ENCODE results near the gene BAAT.

GRCh38 chr9:101326501-101326900, 58.3 kb downstream of the BAAT start:
- TF ChIP-seq, protein P1, sequence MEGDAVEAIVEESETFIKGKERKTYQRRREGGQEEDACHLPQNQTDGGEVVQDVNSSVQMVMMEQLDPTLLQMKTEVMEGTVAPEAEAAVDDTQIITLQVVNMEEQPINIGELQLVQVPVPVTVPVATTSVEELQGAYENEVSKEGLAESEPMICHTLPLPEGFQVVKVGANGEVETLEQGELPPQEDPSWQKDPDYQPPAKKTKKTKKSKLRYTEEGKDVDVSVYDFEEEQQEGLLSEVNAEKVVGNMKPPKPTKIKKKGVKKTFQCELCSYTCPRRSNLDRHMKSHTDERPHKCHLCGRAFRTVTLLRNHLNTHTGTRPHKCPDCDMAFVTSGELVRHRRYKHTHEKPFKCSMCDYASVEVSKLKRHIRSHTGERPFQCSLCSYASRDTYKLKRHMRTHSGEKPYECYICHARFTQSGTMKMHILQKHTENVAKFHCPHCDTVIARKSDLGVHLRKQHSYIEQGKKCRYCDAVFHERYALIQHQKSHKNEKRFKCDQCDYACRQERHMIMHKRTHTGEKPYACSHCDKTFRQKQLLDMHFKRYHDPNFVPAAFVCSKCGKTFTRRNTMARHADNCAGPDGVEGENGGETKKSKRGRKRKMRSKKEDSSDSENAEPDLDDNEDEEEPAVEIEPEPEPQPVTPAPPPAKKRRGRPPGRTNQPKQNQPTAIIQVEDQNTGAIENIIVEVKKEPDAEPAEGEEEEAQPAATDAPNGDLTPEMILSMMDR (IDR thresholded peaks at IDR 0.05), result no peak
- TF ChIP-seq POLR2A (IDR thresholded peaks at IDR 0.05), result no peak
